ENCODE results near the gene TMBIM4. TPM values are rescaled to one million over a fixed set of nuclear protein-coding genes. Genes with fewer than 3 reads are reported as not detected.

TMBIM4 gene
- polyA plus RNA-seq, 2 of the 4 experiments (the other 2 are of a cell fraction) = 55.9 to 87.4 TPM

DNA sequence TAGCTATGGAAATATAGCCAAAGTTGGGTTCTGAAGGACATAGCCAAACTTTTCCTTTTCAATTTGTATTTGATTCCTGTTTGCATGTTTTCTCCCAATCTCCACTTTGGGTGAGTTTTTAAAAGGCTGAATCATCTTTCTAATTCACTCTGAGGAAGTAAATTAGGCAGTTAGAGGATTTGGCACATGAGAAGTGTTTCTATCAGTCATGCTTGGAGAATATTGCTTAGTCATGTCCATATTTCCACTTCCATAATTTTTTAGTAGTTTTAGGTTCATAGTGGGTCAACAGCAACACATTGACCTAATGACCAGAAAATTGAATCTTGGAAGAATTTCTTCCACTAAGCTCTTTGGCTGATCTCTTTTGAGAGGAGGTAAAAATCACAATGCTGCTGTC, 41.0 kb upstream of the TMBIM4 start:
- no peak for ATAC-seq
- H3K4me3 ChIP-seq = no peak overlapping the region
- ChIA-PET CTCF (interaction anchor here (1.0 kb wide), 1 partner anchor 50 kb away, joined by 3 read pairs; no protein-coding TSS in a partner anchor), POLR2A (no interaction called here)
- H3K4me1 ChIP-seq = no peaks in the 10 kb centered on the region
- H3K9me3 ChIP-seq = no peaks in the 10 kb centered on the region
- peak; percentile 23 for FAIRE-seq
- TF ChIP-seq ZFP36 (IDR thresholded peaks at IDR 0.05; ENCODE audit: borderline replicate concordance, partially characterized antibody) (no peak), HEYL (CRISPR knock-in tag; IDR thresholded peaks at IDR 0.05) (no peak), NFE2L2 (conservative IDR thresholded peaks at IDR 0.05; ENCODE audit: low read length) (peak; percentile 59), MAFK (IDR thresholded peaks at IDR 0.05; ENCODE audit: partially characterized antibody) (peak; percentile 53)
- TF ChIP-seq, protein P1, sequence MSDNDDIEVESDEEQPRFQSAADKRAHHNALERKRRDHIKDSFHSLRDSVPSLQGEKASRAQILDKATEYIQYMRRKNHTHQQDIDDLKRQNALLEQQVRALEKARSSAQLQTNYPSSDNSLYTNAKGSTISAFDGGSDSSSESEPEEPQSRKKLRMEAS (IDR thresholded peaks at IDR 0.05) = no peak
- TF ChIP-seq, protein P2, sequence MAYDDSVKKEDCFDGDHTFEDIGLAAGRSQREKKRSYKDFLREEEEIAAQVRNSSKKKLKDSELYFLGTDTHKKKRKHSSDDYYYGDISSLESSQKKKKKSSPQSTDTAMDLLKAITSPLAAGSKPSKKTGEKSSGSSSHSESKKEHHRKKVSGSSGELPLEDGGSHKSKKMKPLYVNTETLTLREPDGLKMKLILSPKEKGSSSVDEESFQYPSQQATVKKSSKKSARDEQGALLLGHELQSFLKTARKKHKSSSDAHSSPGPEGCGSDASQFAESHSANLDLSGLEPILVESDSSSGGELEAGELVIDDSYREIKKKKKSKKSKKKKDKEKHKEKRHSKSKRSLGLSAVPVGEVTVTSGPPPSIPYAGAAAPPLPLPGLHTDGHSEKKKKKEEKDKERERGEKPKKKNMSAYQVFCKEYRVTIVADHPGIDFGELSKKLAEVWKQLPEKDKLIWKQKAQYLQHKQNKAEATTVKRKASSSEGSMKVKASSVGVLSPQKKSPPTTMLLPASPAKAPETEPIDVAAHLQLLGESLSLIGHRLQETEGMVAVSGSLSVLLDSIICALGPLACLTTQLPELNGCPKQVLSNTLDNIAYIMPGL (CRISPR knock-in tag; IDR thresholded peaks at IDR 0.05; ENCODE audit: borderline replicate concordance) = no peak
- TF ChIP-seq, protein P3, sequence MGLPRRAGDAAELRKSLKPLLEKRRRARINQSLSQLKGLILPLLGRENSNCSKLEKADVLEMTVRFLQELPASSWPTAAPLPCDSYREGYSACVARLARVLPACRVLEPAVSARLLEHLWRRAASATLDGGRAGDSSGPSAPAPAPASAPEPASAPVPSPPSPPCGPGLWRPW (IDR thresholded peaks at IDR 0.05) = no peak
- no peak overlapping the region for H3K27ac ChIP-seq
- no peak for DNase-seq (ENCODE audit: low read depth in 1 of 2, low spot score in 1 of 2)
- no peak overlapping the region for H3K4me2 ChIP-seq

DNA sequence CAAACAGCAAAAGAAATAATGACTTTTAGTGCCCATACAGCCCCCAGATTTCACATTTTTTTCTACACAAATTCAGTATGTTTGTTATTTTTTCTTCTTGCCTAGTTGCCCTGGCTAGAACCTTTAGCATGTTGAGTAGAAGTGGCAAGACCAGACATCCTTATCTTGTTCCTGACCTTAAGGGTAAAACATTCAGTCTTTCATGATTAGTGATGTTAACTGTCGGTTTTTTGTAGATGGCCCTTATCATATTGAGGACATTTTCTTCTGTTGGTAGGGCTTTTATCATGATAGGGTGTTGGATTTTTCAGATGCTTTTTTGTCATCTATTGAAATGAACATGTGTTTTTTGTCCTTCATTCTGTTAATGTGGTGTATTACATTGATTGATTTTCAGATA, 36.3 kb upstream of the TMBIM4 start:
- no peak for DNase-seq (ENCODE audit: low read depth in 1 of 2, low spot score in 1 of 2)
- TF ChIP-seq MAZ (IDR thresholded peaks at IDR 0.05; ENCODE audit: borderline replicate concordance, low read depth, low read length) = no peak
- TF ChIP-seq, protein P2 (CRISPR knock-in tag; IDR thresholded peaks at IDR 0.05; ENCODE audit: borderline replicate concordance) = no peak
- ATAC-seq = no peak
- Histone ChIP-seq H3K4me2 (no peak overlapping the region), H3K4me1 (no peaks in the 10 kb centered on the region), H3K27ac (no peak overlapping the region), H3K4me3 (no peak overlapping the region), H3K9me3 (no peaks in the 10 kb centered on the region)
- no peak for FAIRE-seq
- ChIA-PET POLR2A (no interaction called here), CTCF (no interaction called here)
- 17% methylated on average over 1 of the region's 1 CpG for WGBS (ENCODE audit: missing lambda C conversion rate)

DNA sequence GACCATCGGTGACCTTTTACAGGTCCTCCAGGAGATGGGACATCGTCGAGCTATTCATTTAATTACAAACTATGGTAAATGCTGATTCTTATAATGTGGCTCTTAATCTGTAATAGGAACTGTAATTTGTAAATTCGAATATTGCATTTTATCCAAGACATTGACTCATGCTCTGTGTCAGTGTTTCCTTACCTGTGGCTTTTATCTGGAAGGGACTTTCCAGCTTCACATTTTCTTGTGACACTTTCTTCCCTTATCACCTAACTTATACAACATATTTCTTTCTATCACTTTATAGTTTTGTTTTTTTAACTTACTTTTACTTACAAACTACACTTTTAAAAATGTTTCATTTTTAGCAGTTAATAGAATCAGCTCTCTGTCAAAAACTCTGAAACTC, 34.0 kb upstream of the TMBIM4 start:
- no peak overlapping the region for H3K27ac ChIP-seq

More for the DNA sequence above, 34.0 kb upstream of the TMBIM4 start:
- 23% methylated on average over 4 of the region's 4 CpGs for WGBS (ENCODE audit: missing lambda C conversion rate)
- ATAC-seq (no peak), DNase-seq (ENCODE audit: low read depth in 1 of 2, low spot score in 1 of 2) (no peak), FAIRE-seq (no peak)
- no peaks in the 10 kb centered on the region for H3K4me1 ChIP-seq
- 0 out of 3 replicates have a peak, but pooled peaks cover 6% of the 10 kb centered on the region for H3K9me3 ChIP-seq
- POLR2A ChIA-PET = no interaction called here
- CTCF ChIA-PET = interaction anchor here (0.6 kb wide), 1 partner anchor 1056 kb away, joined by 3 read pairs; no protein-coding TSS in a partner anchor
- no peak overlapping the region for H3K4me3 ChIP-seq
- no peak overlapping the region for H3K4me2 ChIP-seq
- TF ChIP-seq, protein P4, sequence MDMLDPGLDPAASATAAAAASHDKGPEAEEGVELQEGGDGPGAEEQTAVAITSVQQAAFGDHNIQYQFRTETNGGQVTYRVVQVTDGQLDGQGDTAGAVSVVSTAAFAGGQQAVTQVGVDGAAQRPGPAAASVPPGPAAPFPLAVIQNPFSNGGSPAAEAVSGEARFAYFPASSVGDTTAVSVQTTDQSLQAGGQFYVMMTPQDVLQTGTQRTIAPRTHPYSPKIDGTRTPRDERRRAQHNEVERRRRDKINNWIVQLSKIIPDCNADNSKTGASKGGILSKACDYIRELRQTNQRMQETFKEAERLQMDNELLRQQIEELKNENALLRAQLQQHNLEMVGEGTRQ (IDR thresholded peaks at IDR 0.05) = no peak
- TF ChIP-seq, protein P5, sequence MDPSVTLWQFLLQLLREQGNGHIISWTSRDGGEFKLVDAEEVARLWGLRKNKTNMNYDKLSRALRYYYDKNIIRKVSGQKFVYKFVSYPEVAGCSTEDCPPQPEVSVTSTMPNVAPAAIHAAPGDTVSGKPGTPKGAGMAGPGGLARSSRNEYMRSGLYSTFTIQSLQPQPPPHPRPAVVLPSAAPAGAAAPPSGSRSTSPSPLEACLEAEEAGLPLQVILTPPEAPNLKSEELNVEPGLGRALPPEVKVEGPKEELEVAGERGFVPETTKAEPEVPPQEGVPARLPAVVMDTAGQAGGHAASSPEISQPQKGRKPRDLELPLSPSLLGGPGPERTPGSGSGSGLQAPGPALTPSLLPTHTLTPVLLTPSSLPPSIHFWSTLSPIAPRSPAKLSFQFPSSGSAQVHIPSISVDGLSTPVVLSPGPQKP (IDR thresholded peaks at IDR 0.05; ENCODE audit: low read depth, low read length) = no peak
- TF ChIP-seq RFX5 (IDR thresholded peaks at IDR 0.05) (no peak), POLR2A (IDR thresholded peaks at IDR 0.05; ENCODE audit: low read length) (no peak), MAZ (IDR thresholded peaks at IDR 0.05; ENCODE audit: borderline replicate concordance, low read depth, low read length) (no peak), RARB (CRISPR knock-in tag; IDR thresholded peaks at IDR 0.05) (no peak), FOSB (CRISPR knock-in tag; IDR thresholded peaks at IDR 0.05) (no peak), EHMT2 (IDR thresholded peaks at IDR 0.05; ENCODE audit: low read depth) (no peak), EP300 (IDR thresholded peaks at IDR 0.05) (no peak), FOSL2 (IDR thresholded peaks at IDR 0.05) (no peak), FOSL2 (CRISPR knock-in tag; IDR thresholded peaks at IDR 0.05) (no peak), TFCP2L1 (CRISPR knock-in tag; IDR thresholded peaks at IDR 0.05) (no peak), MAFK (IDR thresholded peaks at IDR 0.05; ENCODE audit: partially characterized antibody) (no peak), KDM1A (IDR thresholded peaks at IDR 0.05; ENCODE audit: low read depth) (no peak), GATA3 (IDR thresholded peaks at IDR 0.05; ENCODE audit: borderline replicate concordance) (no peak), BHLHE40 (IDR thresholded peaks at IDR 0.05; ENCODE audit: low read depth, low read length) (no peak), EHF (CRISPR knock-in tag; IDR thresholded peaks at IDR 0.05) (no peak), JUN (IDR thresholded peaks at IDR 0.05) (no peak), JUNB (IDR thresholded peaks at IDR 0.05) (no peak)
- TF ChIP-seq, protein P6, sequence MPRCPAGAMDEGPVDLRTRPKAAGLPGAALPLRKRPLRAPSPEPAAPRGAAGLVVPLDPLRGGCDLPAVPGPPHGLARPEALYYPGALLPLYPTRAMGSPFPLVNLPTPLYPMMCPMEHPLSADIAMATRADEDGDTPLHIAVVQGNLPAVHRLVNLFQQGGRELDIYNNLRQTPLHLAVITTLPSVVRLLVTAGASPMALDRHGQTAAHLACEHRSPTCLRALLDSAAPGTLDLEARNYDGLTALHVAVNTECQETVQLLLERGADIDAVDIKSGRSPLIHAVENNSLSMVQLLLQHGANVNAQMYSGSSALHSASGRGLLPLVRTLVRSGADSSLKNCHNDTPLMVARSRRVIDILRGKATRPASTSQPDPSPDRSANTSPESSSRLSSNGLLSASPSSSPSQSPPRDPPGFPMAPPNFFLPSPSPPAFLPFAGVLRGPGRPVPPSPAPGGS (IDR thresholded peaks at IDR 0.05) = no peak

All from A549 (cell line).